Hematopoietic multipotent progenitor cell treated with erythropoietin and hydrocortisone succinate and interleukin-3 and kit ligand, for 15 days (in vitro differentiated cells): ENCODE results near the gene SATB1.
"Not testable (repeated sequence)": the region's sequence is repeated elsewhere in the genome, so short reads cannot be mapped to it uniquely, and the experiment has no call there.

Source experiments
- DNase-seq: peaks from one replicate; pipeline ENCODE4 v3.0.0-alpha.2; 2015; ENCODE audit warnings: low spot score

Gene SATB1

DNA sequence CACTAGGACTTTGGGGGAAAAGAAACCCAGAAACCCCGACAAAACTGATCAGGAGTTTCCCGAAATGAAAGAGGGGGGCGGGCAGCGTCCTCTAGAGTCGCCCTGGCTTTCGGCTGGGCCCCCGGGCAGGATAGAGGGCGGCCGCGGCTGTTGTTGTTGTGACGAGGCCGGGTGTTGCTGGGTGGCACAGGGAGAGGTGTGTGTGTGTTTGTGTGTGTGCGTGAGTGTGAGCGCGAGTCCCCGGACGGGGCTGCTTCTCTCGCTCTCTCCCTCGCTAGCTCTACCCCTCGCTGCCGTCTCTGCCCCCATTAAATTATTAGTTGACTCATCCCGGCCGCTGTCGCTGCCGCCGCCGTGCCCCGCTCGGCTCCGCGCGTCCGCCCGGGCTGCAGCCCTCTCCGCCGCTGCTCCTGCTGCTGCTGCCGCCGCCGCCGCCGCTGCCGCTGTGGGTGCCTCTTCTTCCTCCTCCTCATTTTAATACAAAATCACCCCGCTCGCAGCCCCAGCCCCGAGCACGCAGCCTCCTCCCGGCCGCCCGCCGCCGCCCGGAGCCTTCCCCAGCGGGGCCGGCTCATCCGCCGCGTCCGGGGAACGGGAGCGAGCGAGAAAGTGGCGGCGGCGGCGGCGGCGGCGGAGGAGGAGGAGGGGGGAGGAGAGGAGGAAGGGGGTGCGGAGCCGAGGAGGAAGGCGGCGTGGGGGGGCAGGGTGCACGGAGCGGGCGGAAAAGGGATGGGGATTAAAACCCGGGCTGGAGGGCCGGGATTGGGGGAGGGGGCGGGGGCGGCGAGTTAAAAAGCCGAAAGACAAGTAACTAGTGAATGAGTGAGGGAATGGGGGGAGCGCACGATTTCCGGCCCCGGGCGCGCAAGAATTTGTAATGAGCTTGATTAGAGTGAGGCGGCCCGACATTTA lies at the start of gene SATB1:
Gene SATB1 (minus strand): TSS at position 611 of the 912 bp plus-strand sequence. CDS start 4,372 bp downstream, outside the sequence.
- peak; percentile 48 for DNase-seq

GRCh38 chr3:18474202-18474601 lies 49.1 kb upstream of the SATB1 start:
- DNase-seq, result no peak

GRCh38 chr3:18469775-18470174 lies 44.6 kb upstream of the SATB1 start:
- DNase-seq, result no peak

GRCh38 chr3:18466136-18466535 lies 41.0 kb upstream of the SATB1 start:
- DNase-seq, result no peak

DNA sequence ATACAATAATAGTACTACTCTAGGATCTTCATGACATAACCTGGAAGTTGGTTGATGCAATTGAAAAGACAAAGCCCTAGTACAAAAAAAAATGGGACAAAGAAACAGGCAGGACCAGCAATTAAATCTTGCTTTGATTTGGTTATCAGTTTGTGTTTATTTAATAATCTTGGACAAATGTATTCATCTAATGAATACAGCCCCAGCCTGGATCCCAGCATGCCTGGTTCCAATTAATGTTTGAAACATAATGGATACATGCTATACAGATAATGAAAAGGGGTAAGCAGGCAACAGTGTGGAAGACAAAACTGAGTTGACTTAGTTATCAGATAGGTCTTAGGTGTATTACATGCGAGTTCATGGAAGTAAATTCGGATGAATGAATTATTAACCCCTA lies 29.6 kb upstream of the SATB1 start:
- DNase-seq, result no peak

GRCh38 chr3:18449618-18450017 lies 24.5 kb upstream of the SATB1 start:
- not testable (repeated sequence) for DNase-seq

DNA sequence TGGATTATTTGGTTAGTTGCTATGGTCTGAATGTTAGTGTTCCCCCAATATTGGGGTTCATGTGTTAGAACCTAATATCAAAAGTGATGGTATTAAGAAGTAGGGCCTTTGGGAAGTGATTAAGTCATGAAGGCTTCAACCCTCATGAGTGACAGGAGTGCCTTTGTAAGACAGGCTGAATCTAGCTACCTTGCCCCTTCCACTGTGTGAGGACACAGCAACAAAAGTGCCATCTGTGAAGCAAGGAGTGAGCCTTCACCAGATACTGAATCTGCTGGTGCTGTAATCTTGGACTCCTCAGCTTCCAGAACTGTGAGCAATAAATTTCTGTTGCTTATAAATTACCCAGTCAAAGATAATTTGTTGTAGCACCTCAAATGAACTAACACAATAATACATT lies 22.6 kb upstream of the SATB1 start:
- no peak for DNase-seq

- no peak for DNase-seq
These were observed 21.1 kb upstream of the SATB1 start for GRCh38 chr3:18446149-18446825.

DNA sequence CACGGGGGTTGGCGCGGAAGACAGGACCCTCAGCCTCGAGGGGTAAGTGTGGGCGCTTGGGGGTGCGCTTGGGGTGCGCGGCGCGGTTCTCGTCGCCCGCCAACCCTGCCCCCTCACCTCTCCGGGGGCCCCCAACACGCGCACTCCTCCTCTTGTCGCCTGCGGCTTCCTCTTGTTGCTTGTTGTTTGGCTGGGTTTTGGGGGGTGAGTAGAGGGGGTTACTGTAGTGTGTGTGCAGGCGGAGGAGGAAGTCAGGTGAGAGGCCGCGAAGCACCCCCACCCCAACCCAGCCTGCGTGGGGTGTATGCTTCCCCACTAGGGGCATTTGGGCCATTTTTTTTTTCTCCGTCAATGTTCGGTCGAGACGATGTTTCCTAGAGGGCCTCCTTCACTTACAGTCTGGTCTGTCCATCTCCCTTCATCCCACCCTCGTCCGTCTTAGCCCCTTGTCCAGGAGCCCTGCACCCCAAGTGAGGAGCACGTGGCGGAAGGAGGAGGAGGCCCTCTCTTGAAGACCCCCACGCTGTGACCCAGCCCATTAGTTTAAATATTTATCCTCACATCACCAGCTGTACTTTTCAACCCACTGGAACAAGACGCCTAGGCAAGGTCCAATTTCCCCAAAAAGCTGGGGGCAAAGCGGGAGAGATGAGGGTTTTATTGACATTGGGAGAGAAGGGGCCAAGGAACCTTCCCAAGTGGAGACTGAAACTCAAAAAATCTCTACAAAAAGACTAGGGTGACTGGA lies 20.4 kb upstream of the SATB1 start:
- DNase-seq, result no peak

GRCh38 chr3:18444595-18445400 lies 19.7 kb upstream of the SATB1 start:
- DNase-seq, result peak; percentile 48

GRCh38 chr3:18443665-18444594 lies 18.8 kb upstream of the SATB1 start:
- DNase-seq, result no peak

DNA sequence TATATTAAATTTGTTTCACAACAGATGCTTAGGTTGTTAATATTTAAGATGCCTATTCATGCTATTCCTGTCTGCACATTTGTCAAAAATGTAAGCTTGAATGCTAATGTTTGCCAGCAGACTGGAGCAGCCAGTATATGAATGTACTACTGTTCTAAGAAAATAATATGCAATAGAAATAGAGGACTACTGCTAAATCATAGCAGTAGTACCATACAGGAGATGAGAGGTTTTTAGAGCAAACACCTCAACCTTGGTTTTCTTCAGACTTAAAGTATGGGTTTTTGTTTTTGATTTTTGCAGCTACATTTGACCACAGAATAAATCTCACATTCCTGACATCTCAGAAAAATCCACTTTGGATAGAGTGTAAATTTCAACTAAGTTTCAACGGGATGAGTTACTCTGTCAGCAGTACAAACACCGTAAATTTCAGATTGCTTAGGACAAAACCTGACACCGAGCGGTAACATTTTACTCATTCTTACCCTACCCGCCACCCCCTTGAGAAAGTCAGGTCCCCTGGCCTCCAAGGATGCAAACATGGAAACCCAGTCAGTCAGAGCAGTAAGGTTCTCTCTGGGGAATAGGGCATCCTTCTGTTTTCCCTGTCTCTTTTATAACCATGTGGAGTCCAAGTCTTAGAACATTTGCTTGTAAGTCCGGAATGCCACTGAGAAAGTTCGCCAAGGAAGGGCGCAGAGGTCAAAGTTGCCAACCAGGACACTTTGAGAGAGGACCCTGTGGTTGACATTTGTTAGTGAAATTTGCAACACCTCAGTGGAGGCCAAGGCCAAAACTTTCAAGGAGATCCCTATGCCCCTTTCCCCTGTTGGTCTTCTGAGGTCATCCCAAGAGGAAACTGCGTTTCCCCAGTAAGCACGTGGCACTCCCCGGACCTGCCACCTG lies 17.9 kb upstream of the SATB1 start:
- DNase-seq, result no peak

DNA sequence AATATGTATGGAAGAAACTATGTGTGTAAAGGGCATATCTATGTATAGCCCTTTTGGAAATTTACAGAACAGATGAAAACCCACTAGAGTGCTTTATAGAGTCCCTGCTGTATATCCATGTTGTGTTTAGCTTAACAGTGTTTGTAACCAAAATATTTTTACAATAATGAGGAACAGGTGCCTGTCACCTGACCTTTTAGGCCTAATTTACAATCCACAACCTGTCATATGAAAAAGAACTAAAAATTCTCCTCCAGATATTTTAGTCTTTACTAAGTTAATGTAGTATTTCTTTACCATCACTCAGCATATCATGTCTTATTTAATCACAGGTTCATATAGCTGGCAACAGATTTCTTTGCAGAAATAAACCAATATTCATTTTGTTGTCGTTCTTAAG lies 16.4 kb upstream of the SATB1 start:
- DNase-seq, result no peak

GRCh38 chr3:18440066-18440722 lies 15.1 kb upstream of the SATB1 start:
- no peak for DNase-seq

DNA sequence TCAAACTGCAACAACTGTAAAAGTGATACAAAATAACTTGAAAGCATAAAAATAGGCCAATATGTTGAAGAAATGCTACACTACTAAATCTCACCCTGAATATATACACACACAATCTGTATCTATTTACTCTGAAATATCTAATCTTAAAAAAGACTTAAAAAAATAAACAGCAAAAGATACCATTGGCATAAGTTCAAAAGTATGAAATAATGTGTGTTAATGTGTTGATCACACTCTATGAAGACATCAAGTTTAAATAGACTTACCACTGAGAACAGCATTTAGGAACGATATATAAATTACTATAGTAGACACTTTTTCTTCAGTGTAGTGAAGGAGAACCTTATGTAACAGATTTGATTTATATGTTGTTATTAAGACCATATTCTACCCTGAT lies 14.1 kb upstream of the SATB1 start:
- no peak for DNase-seq

DNA sequence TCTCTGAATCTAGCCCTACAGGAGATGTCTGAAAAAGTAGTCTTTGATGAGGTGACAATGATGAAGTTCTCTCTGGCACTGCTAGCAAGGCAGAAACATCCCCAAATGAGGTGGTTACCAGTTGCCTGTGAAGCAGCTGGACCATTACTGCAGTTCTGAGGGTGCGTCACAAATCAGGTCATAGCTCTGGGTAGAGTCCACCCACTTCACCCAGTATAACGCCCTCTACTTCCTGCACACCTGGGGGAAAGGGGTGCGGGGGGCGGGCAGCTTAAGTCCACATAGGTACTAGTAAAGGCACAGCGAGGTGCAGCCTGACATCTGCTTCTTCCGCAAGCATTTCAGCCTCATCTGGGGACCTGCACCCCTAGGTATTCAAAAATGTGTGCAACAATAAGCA lies 13.4 kb upstream of the SATB1 start:
- DNase-seq, result no peak

DNA sequence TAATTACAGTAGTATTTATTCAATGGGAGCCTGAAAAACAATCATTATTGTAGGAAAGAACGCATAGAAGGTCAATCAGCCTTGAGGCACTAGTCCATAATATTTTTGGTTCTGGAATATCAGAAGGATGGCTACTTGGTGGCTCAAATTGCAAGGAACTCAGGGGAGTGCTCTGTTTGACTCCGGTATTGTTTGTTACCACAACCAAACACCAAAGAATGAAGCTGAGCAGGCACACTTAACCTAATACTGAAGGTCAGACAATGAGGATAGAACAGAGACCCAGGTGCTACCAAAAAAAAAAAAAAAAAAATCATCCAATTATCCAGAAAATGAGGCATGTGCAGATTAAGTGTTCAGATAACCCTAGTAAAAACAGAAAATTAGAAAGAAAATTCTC lies 11.1 kb upstream of the SATB1 start:
- no peak for DNase-seq

GRCh38 chr3:18434711-18435110 lies 9.6 kb upstream of the SATB1 start:
- no peak for DNase-seq

DNA sequence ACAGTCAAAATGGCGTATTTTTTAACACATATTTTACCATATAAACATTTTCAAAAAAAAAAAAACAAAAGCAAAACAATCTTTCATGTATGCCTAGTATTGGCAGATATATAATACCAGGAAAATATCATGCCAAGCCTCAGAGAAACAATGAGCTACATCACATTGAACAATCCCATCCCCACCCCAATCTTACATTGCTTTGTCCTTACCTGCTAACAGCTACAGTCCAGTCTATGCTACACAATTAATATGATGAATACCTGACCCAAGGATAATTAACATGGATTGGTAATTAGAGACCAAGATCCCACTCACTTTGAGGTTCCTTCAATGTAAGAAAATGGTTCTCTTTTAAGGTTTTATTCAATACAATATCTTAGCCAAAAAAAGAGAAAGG lies 7.6 kb upstream of the SATB1 start:
- DNase-seq, result no peak
